Esophagus (tissue), 2 donors: ENCODE results near the gene PTPRD. TPM values are rescaled to one million over a fixed set of nuclear protein-coding genes. Genes with fewer than 3 reads are reported as not detected.

ENCODE experiments used
- H3K27ac ChIP-seq, 2 donors: one replicate each; pipeline ENCODE4 v1.5.1; 2013; ENCODE audit warnings: low read depth in 2 of 2, mild to moderate bottlenecking in 2 of 2, inconsistent platforms in 1 of 2, low read length in 1 of 2, moderate library complexity in 1 of 2
- H3K27me3 ChIP-seq, 2 donors: one replicate each; pipeline ENCODE4 v1.6.1; 2013; ENCODE audit warnings: low read length in 2 of 2, control low read depth in 1 of 2, mild to moderate bottlenecking in 1 of 2; ENCODE audit not compliant: insufficient read depth in 2 of 2, control insufficient read depth in 1 of 2
- H3K36me3 ChIP-seq, 2 donors: one replicate each; pipeline ENCODE4 v1.6.1; 2013; ENCODE audit warnings: low read length in 1 of 2; ENCODE audit not compliant: control insufficient read depth in 2 of 2, insufficient read depth in 2 of 2
- H3K4me1 ChIP-seq, 2 donors: one replicate each; pipeline ENCODE4 v1.6.1; 2013; ENCODE audit warnings: low read length in 1 of 2; ENCODE audit not compliant: control insufficient read depth in 2 of 2, insufficient read depth in 2 of 2
- H3K4me3 ChIP-seq, 2 donors: one replicate each; pipeline ENCODE4 v1.5.1; 2013; ENCODE audit warnings: low read length in 2 of 2, mild to moderate bottlenecking in 2 of 2, low read depth in 1 of 2, moderate library complexity in 1 of 2
- H3K9me3 ChIP-seq, 2 donors: one replicate each; pipeline ENCODE4 v1.6.1; 2013; ENCODE audit warnings: mild to moderate bottlenecking in 2 of 2, low read depth in 1 of 2, low read length in 1 of 2, moderate library complexity in 1 of 2; ENCODE audit not compliant: control insufficient read depth in 2 of 2, insufficient read depth in 1 of 2
- WGBS, 2 donors: extraction: QIAGEN DNeasy Blood & Tissue Kit; methylation state at CpG; one replicate each; pipeline ENCODE4 v1.1.7; 2013; 5-methylcytosine and 5-hydroxymethylcytosine counted together
- polyA plus RNA-seq, 2 donors: library from polyadenylated mRNA; stranded (reverse); fragments of 200-250 nt; gene quantifications; one replicate each; pipeline ENCODE4 v1.2.3, GENCODE V29; 2013
- donor health status: healthy with polysubstance abuse.
- donor health status: Bipolar disorder and iron deficiency.

The PTPRD gene
- polyA plus RNA-seq, 2 donors: 0.53 to 0.60 TPM

DNA sequence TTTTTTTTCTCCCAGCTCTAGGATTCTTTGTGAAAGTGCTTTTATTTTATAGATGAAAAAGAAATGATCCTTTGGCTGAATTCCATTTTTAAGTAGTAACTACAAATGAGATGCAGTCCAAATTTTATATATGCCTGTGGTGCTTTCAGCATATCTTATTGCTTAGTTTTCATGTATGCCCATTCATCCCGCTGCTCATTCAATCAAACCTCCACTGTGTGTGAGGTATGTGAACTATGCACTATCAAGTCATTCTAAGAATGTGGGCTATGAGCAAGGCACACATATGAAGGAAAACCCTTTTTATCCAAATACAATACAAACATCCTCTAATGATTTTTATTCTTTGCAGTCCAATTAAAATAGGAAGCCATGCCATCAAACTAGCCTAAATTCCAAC is 1744.2 kb downstream of the PTPRD start:
- Histone ChIP-seq H3K27ac (no peak overlapping the region), H3K4me3 (no peak overlapping the region), H3K27me3 (no peaks in the 10 kb centered on the region), H3K4me1 (no peaks in the 10 kb centered on the region), H3K9me3 (no peaks in the 10 kb centered on the region), H3K36me3 (no peaks in the 10 kb centered on the region)
- WGBS, 2 donors: 93 to 97% methylated on average over 1 of the region's 1 CpG

- 89 to 95% methylated on average over 1 of the region's 1 CpG for WGBS, 2 donors
- Histone ChIP-seq H3K27ac (no peak overlapping the region), H3K27me3 (no peaks in the 10 kb centered on the region), H3K36me3 (no peaks in the 10 kb centered on the region), H3K4me1 (no peaks in the 10 kb centered on the region), H3K9me3 (no peaks in the 10 kb centered on the region), H3K4me3 (no peak overlapping the region)
These were observed 1745.7 kb downstream of the PTPRD start for GRCh38 chr9:8867148-8867547.

- Histone ChIP-seq H3K27me3 (no peaks in the 10 kb centered on the region), H3K4me3 (no peak overlapping the region), H3K4me1 (no peaks in the 10 kb centered on the region), H3K27ac (no peak overlapping the region), H3K36me3 (no peaks in the 10 kb centered on the region), H3K9me3 (no peaks in the 10 kb centered on the region)
- 58 to 61% methylated on average over 3 of the region's 3 CpGs for WGBS, 2 donors
These were observed 1748.3 kb downstream of the PTPRD start for GRCh38 chr9:8864545-8864896.

DNA sequence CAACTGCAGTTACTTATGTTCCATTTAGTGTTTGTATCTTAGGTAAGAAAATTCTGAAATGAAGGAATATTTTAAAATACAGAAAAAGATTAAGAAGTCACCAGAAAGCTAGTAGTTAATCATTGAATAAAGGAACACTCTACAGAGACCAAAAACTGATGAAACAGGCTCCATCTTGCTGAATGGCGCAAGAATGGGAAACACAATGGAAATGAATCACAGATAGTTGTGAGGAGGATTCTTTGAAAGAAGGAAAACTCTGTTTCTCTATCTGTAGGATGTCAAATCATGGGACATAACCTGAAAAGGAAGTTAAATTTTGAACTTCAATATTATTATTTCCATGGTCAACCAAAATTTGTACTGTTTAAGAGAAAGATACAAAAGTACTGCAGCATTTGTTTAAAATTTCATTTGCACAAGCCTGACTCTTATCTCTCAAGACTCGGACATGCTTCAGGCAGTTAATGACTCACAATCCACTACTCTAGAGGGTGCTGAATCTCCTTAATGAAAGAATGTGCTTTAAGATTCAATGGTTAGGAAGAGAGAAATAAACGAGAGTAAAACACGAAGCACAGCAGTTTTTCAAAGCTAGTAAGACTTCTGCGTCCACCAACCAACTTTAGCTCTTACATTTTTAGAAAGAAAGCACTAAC is 1748.8 kb downstream of the PTPRD start:
- no peaks in the 10 kb centered on the region for H3K36me3 ChIP-seq
- 56 to 60% methylated on average over 5 of the region's 5 CpGs for WGBS, 2 donors
- no peaks in the 10 kb centered on the region for H3K9me3 ChIP-seq
- no peak overlapping the region for H3K27ac ChIP-seq
- H3K4me3 ChIP-seq: no peak overlapping the region
- H3K4me1 ChIP-seq: no peaks in the 10 kb centered on the region
- no peaks in the 10 kb centered on the region for H3K27me3 ChIP-seq

GRCh38 chr9:8863069-8863468 is 1749.7 kb downstream of the PTPRD start:
- Histone ChIP-seq H3K4me3 (no peak overlapping the region), H3K9me3 (peaks cover 0 to 2% of the 10 kb centered on the region in 2 donors), H3K36me3 (no peaks in the 10 kb centered on the region), H3K27ac (no peak overlapping the region), H3K4me1 (peaks cover 0 to 5% of the 10 kb centered on the region in 2 donors), H3K27me3 (peaks cover 0 to 3% of the 10 kb centered on the region in 2 donors)
- 67 to 82% methylated on average over 3 of the region's 3 CpGs for WGBS, 2 donors

GRCh38 chr9:8860925-8861324 is 1751.9 kb downstream of the PTPRD start:
- H3K9me3 ChIP-seq: peaks cover 0 to 2% of the 10 kb centered on the region in 2 donors
- 35 to 38% methylated on average over 4 of the region's 4 CpGs for WGBS, 2 donors
- H3K4me1 ChIP-seq: peaks cover 5% of the 10 kb centered on the region in 2 donors
- peaks cover 0 to 3% of the 10 kb centered on the region in 2 donors for H3K27me3 ChIP-seq
- H3K36me3 ChIP-seq: no peaks in the 10 kb centered on the region
- H3K27ac ChIP-seq: no peak overlapping the region
- no peak overlapping the region for H3K4me3 ChIP-seq

- H3K27ac ChIP-seq: no peak overlapping the region
- H3K4me1 ChIP-seq: peaks cover 5% of the 10 kb centered on the region in 2 donors
- no peak overlapping the region for H3K4me3 ChIP-seq
- H3K36me3 ChIP-seq: no peaks in the 10 kb centered on the region
- H3K9me3 ChIP-seq: peaks cover 0 to 2% of the 10 kb centered on the region in 2 donors
- peaks cover 0 to 3% of the 10 kb centered on the region in 2 donors for H3K27me3 ChIP-seq
These were observed 1752.7 kb downstream of the PTPRD start for GRCh38 chr9:8860086-8860485.

DNA sequence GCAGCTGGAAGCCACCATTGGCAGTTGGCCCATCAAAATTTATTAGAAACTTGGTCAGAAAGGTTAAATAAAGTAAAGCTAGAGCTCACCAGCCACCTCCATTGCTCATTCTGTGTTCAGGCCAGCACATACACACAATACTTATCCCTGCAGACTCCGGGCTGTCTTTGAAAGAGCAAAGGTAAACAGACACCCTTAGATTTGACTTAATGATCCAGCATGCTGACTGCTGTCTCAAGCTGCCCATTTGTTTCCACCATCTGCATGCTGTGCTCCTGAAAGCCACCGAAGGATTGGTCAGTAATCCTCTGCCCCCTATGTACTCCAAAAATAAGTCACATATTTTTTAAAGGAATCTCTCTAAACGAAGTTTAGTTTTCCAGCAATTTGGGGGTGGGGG is 1753.4 kb downstream of the PTPRD start:
- no peak overlapping the region for H3K4me3 ChIP-seq
- no peak overlapping the region for H3K27ac ChIP-seq
- H3K27me3 ChIP-seq: peaks cover 0 to 3% of the 10 kb centered on the region in 2 donors
- no peaks in the 10 kb centered on the region for H3K36me3 ChIP-seq
- 51 to 52% methylated on average over 3 of the region's 3 CpGs for WGBS, 2 donors
- peaks cover 0 to 2% of the 10 kb centered on the region in 2 donors for H3K9me3 ChIP-seq
- peaks cover 5% of the 10 kb centered on the region in 2 donors for H3K4me1 ChIP-seq

- peaks cover 5% of the 10 kb centered on the region in 2 donors for H3K4me1 ChIP-seq
- H3K9me3 ChIP-seq: peaks cover 0 to 2% of the 10 kb centered on the region in 2 donors
- H3K27ac ChIP-seq: no peak overlapping the region
- H3K27me3 ChIP-seq: peaks cover 0 to 3% of the 10 kb centered on the region in 2 donors
- WGBS, 2 donors: 21 to 22% methylated on average over 26 to 27 of the region's 27 CpGs
- H3K36me3 ChIP-seq: no peaks in the 10 kb centered on the region
- peak overlapping the region in 1 of 2 donors; percentile 52 for H3K4me3 ChIP-seq
These were observed 1754.1 kb downstream of the PTPRD start for GRCh38 chr9:8858596-8859161.
